Endodermal cell (in vitro differentiated cells): ENCODE measurements around the gene HIGD1A. TPM values are rescaled to one million over a fixed set of nuclear protein-coding genes. Genes with fewer than 3 reads are reported as not detected.

Experiments used
- DNase-seq: peaks from one replicate; pipeline ENCODE4 v3.0.0-alpha.2; 2017
- H3K27ac ChIP-seq: 2 replicates; pipeline ENCODE4 v1.5.1; 2013; ENCODE audit warnings: mild to moderate bottlenecking, low read depth, low read length, moderate library complexity
- H3K27me3 ChIP-seq: 2 replicates; pipeline ENCODE4 v1.6.1; 2013; ENCODE audit warnings: mild to moderate bottlenecking, low read length, moderate library complexity; ENCODE audit not compliant: insufficient read depth, control insufficient read depth, poor library complexity, severe bottlenecking
- H3K36me3 ChIP-seq: 2 replicates; pipeline ENCODE4 v1.7.0; 2013; ENCODE audit warnings: mild to moderate bottlenecking, low read length, moderate library complexity; ENCODE audit not compliant: control insufficient read depth, insufficient read depth
- H3K4me1 ChIP-seq: one replicate; pipeline ENCODE4 v1.7.0; 2013; ENCODE audit warnings: low read length; ENCODE audit not compliant: control insufficient read depth, insufficient read depth
- H3K4me3 ChIP-seq: 2 replicates; pipeline ENCODE4 v1.5.1; 2013; ENCODE audit warnings: mild to moderate bottlenecking, low read length, moderate library complexity
- H3K9ac ChIP-seq: 2 replicates; pipeline ENCODE4 v1.6.1; 2013; ENCODE audit warnings: mild to moderate bottlenecking, low read length, moderate library complexity; ENCODE audit not compliant: poor library complexity, severe bottlenecking; ENCODE audit errors: extremely low read depth
- H3K9me3 ChIP-seq: 2 replicates; pipeline ENCODE4 v1.6.1; 2013; ENCODE audit warnings: mild to moderate bottlenecking, low read length, moderate library complexity; ENCODE audit not compliant: control insufficient read depth
- H3K27ac Mint-ChIP-seq: 2 replicates; pipeline ENCODE4 v1.8.0; 2020; ENCODE audit warnings: mixed read lengths
- H3K27me3 Mint-ChIP-seq: 2 replicates; pipeline ENCODE4 v1.8.0; 2021; ENCODE audit warnings: mild to moderate bottlenecking, mixed read lengths; ENCODE audit not compliant: insufficient read depth
- H3K36me3 Mint-ChIP-seq: 2 replicates; pipeline ENCODE4 v1.8.0; 2020; ENCODE audit warnings: low read depth, mixed read lengths
- H3K4me1 Mint-ChIP-seq: 2 replicates; pipeline ENCODE4 v1.8.0; 2020; ENCODE audit warnings: mixed read lengths
- H3K4me3 Mint-ChIP-seq: 2 replicates; pipeline ENCODE4 v1.8.0; 2020; ENCODE audit warnings: mild to moderate bottlenecking, moderate library complexity, mixed read lengths
- H3K9me3 Mint-ChIP-seq: 2 replicates; pipeline ENCODE4 v1.8.0; 2020; ENCODE audit warnings: mild to moderate bottlenecking, mixed read lengths
- CTCF ChIP-seq: fragments of 200-600 bp; sonication (generic); conservative IDR thresholded peaks from 2 replicates; pipeline ENCODE4 v1.5.0; 2021; ENCODE audit warnings: antibody characterized with exemption, mild to moderate bottlenecking
- WGBS, 2 experiments: methylation state at CpG; one replicate each; pipeline versions ENCODE4 v1.1.5 to v1.1.7; 2013; ENCODE audit warnings: missing lambda C conversion rate in 2 of 2, mixed read lengths in 1 of 2; ENCODE audit not compliant: insufficient coverage in 1 of 2, insufficient read length in 1 of 2; 5-methylcytosine and 5-hydroxymethylcytosine counted together
- total RNA-seq, 2 donors: library from RNA; stranded (reverse); fragmentation: NEBNext Ultra II Directional in 1 of 2; extraction: Animal tissue kit (Norgen Biotek cat#: 25700) in 1 of 2; gene quantifications; 2 replicates in 1 of 2; 3 replicates in 1 of 2; pipeline ENCODE4 v1.2.1, GENCODE V29; 2021

Gene HIGD1A
- total RNA-seq, 2 donors from 2014 or later = 116 to 121 TPM

GRCh38 chr3:42734263-42734860 lies 69.9 kb downstream of the HIGD1A start:
- Mint-ChIP-seq H3K9me3 (peaks cover 3% of the 10 kb centered on the region), H3K36me3 (no peaks in the 10 kb centered on the region), H3K27me3 (peaks cover 3% of the 10 kb centered on the region), H3K27ac (no peak overlapping the region), H3K4me3 (no peak overlapping the region), H3K4me1 (peaks cover 39% of the 10 kb centered on the region)
- H3K36me3 ChIP-seq = no peaks in the 10 kb centered on the region
- WGBS, 2 experiments = 85 to 86% methylated on average over 4 to 6 of the region's 6 CpGs
- no peak for DNase-seq
- no peak for TF ChIP-seq CTCF
- no peak overlapping the region for H3K27ac ChIP-seq
- H3K4me1 ChIP-seq = peaks cover 10% of the 10 kb centered on the region
- no peak overlapping the region for H3K9ac ChIP-seq
- no peaks in the 10 kb centered on the region for H3K27me3 ChIP-seq
- H3K4me3 ChIP-seq = no peak overlapping the region
- H3K9me3 ChIP-seq = no peaks in the 10 kb centered on the region

DNA sequence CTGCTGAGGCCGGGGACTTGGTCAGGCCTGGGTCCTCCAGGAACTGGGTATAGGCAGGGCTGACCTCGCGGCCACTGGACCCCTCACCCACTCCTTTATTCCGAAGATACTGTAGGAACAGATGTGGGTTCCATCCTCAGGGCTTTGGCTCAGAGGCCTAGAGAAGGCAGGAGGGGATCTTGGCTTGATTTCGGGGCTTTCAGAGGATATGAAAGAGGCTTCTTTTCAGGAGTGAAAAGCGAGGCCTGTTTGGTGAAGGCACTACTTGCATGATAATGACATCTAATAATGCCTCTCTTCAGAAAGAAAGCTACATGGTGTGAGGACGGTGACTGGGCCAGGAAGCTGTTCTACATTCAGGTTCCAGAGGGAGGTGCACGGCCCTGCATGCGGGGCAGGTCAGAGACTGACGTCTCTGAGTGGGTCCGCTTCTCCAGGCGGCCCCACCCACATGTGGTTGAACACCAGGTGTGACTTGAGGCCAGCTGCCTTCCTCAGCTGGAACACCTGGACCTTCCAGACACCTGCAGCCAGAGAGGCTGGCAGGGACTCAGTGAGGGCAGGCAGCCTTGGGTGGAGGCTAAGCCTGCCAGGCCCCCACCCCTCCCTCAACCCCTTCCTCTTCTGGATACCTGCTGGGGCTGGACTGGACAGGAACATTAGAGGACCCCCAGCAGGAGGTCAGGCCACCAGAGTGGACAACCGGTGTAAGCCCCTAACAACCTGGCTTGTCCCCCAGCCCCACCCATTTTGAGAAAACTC lies 70.6 kb downstream of the HIGD1A start:
- peaks cover 10% of the 10 kb centered on the region for H3K4me1 ChIP-seq
- no peak overlapping the region for H3K27ac ChIP-seq
- Mint-ChIP-seq H3K9me3 (peaks cover 3% of the 10 kb centered on the region), H3K4me1 (peaks cover 39% of the 10 kb centered on the region), H3K27ac (no peak overlapping the region), H3K36me3 (no peaks in the 10 kb centered on the region), H3K27me3 (peaks cover 3% of the 10 kb centered on the region), H3K4me3 (no peak overlapping the region)
- WGBS, 2 experiments = 74 to 82% methylated on average over 7 to 13 of the region's 13 CpGs
- peak; percentile 58 for DNase-seq
- H3K27me3 ChIP-seq = no peaks in the 10 kb centered on the region
- H3K9ac ChIP-seq = no peak overlapping the region
- H3K9me3 ChIP-seq = no peaks in the 10 kb centered on the region
- H3K4me3 ChIP-seq = no peak overlapping the region
- no peaks in the 10 kb centered on the region for H3K36me3 ChIP-seq
- no peak for TF ChIP-seq CTCF

Other genes with a start within 250 kb of the HIGD1A start
- gene SEC22C, start 222.5 kb downstream of the HIGD1A start, total RNA-seq = 10 to 100 TPM; 35.2 to 38.4 TPM
- gene SS18L2, start 213.6 kb downstream of the HIGD1A start, total RNA-seq = 10 to 100 TPM; 37.8 to 44.8 TPM
- gene NKTR, start 203.8 kb downstream of the HIGD1A start, total RNA-seq = 100 to 1,000 TPM; 101 to 116 TPM
- 1 to 10 TPM; 4.6 to 7.2 TPM for gene ZBTB47, start 150.8 kb downstream of the HIGD1A start, total RNA-seq
- gene KLHL40, start 119.0 kb downstream of the HIGD1A start, total RNA-seq = not detected
- gene HHATL, start 101.7 kb downstream of the HIGD1A start, total RNA-seq = not detected
- 1 to 10 TPM in 1 of 2 donors, under 1 TPM in 1; 0.64 to 1.1 TPM for gene CCDC13, start 31.2 kb downstream of the HIGD1A start, total RNA-seq
- gene ACKR2, start 5.0 kb upstream of the HIGD1A start, total RNA-seq = 1 to 10 TPM; 1.1 TPM
- gene CYP8B1, start 71.4 kb upstream of the HIGD1A start, total RNA-seq = not detected
- 1 to 10 TPM in 1 of 2 donors, not detected in 1; 1.8 TPM for gene ZNF662, start 101.7 kb upstream of the HIGD1A start, total RNA-seq
- gene GASK1A, start 174.8 kb upstream of the HIGD1A start, total RNA-seq = 1 to 10 TPM; 4.0 to 5.3 TPM